Measurements from ENCODE around the gene PDIA3. TPM values are rescaled to one million over a fixed set of nuclear protein-coding genes. Genes with fewer than 3 reads are reported as not detected.

Gene PDIA3
- total and polyA plus RNA-seq, 2 of the 13 experiments (the other 11 are each of a cell fraction or from before 2014, with no cell fraction given) = 238 to 433 TPM

GRCh38 chr15:43775411-43775965, 29.2 kb downstream of the PDIA3 start (continued):
- TF ChIP-seq ZBTB39 (CRISPR knock-in tag; IDR thresholded peaks at IDR 0.05) (no peak), ZNF331 (CRISPR knock-in tag; IDR thresholded peaks at IDR 0.05) (0 out of 2 replicates have a peak, but pooled peaks have one; percentile 45), YEATS2 (CRISPR knock-in tag; IDR thresholded peaks at IDR 0.05; ENCODE audit: borderline replicate concordance) (peak; percentile 59; the same call in 1 of the 2 replicates), SATB2 (CRISPR knock-in tag; IDR thresholded peaks at IDR 0.05) (no peak), HDAC1 (CRISPR knock-in tag; IDR thresholded peaks at IDR 0.05) (peak; percentile 11; the same call in 1 of the 2 replicates), HNRNPL (IDR thresholded peaks at IDR 0.05; ENCODE audit: low read depth, low read length) (no peak), ZNF280D (CRISPR knock-in tag; IDR thresholded peaks at IDR 0.05) (0 out of 2 replicates have a peak, but pooled peaks have one; percentile 10), MAX (IDR thresholded peaks at IDR 0.05) (peak; percentile 85), ARID5B (CRISPR knock-in tag; IDR thresholded peaks at IDR 0.05) (peak; percentile 31; the same call in 1 of the 2 replicates)

Measured in HepG2 (cell line).